Epithelial cell of proximal tubule (primary cell): ENCODE measurements around the gene FAM120C. TPM values are rescaled to one million over a fixed set of nuclear protein-coding genes. Genes with fewer than 3 reads are reported as not detected.

Source experiments
- DNase-seq: peaks from one replicate; pipeline ENCODE4 v3.0.0-alpha.2; 2011; ENCODE audit warnings: low read depth
- H3K4me3 ChIP-seq: 2 replicates; pipeline ENCODE4 v1.5.1; 2011; ENCODE audit warnings: low read depth, mild to moderate bottlenecking, low read length
- CTCF ChIP-seq: conservative IDR thresholded peaks from 2 replicates; pipeline ENCODE4 v1.5.1; 2012; ENCODE audit warnings: low read depth, mild to moderate bottlenecking, low read length
- total RNA-seq: library from RNA; depleted of rRNA; stranded (reverse); fragments of >200 nt; gene quantifications from 2 replicates; pipeline ENCODE4 v1.2.3, GENCODE V29; 2015

The FAM120C gene
- total RNA-seq, 1 donor from 2014 or later = 6.2 TPM

- TF ChIP-seq CTCF = no peak
- H3K4me3 ChIP-seq = no peak overlapping the region
- DNase-seq = no peak
Measured at GRCh38 chrX:54089191-54089590, 93.9 kb downstream of the FAM120C start.

- no peak for TF ChIP-seq CTCF
- DNase-seq = no peak
- H3K4me3 ChIP-seq = no peak overlapping the region
Measured at GRCh38 chrX:54087661-54088060, 95.4 kb downstream of the FAM120C start.

GRCh38 chrX:54085666-54086065 lies 97.4 kb downstream of the FAM120C start:
- no peak overlapping the region for H3K4me3 ChIP-seq
- no peak for DNase-seq
- no peak for TF ChIP-seq CTCF

- no peak overlapping the region for H3K4me3 ChIP-seq
- no peak for TF ChIP-seq CTCF
- DNase-seq = peak; percentile 13
Measured at GRCh38 chrX:54076903-54077302, 106.2 kb downstream of the FAM120C start.

GRCh38 chrX:54074826-54075225 lies 108.2 kb downstream of the FAM120C start:
- DNase-seq = no peak
- no peak for TF ChIP-seq CTCF
- no peak overlapping the region for H3K4me3 ChIP-seq

GRCh38 chrX:54067766-54068165 lies 115.3 kb downstream of the FAM120C start:
- no peak for DNase-seq
- no peak for TF ChIP-seq CTCF

GRCh38 chrX:54066841-54067240 lies 116.2 kb downstream of the FAM120C start:
- H3K4me3 ChIP-seq = no peak overlapping the region
- no peak for TF ChIP-seq CTCF
- DNase-seq = no peak

More at GRCh38 chrX:54067766-54068165, 115.3 kb downstream of the FAM120C start:
- no peak overlapping the region for H3K4me3 ChIP-seq
